Prostate gland (tissue), 2 donors: ENCODE data around the gene LYPLAL1. TPM values are rescaled to one million over a fixed set of nuclear protein-coding genes. Genes with fewer than 3 reads are reported as not detected.

ENCODE experiments used
- DNase-seq: peaks from one replicate; pipeline ENCODE4 v3.0.0-alpha.2; 2019; ENCODE audit warnings: low spot score
- H3K27ac ChIP-seq, 2 donors: fragments of 200-600 bp; sonication (generic); 2 replicates each; pipeline ENCODE4 v1.5.1; 2017 to 2019
- H3K27me3 ChIP-seq: fragments of 200-600 bp; sonication (generic); replicated peaks from 2 replicates; pipeline ENCODE4 v1.5.1; 2019; ENCODE audit not compliant: insufficient read depth
- H3K36me3 ChIP-seq, 2 donors: fragments of 200-600 bp; sonication (generic); 1 replicate in 1 of 2; 2 replicates in 1 of 2; pipeline versions ENCODE4 v1.5.1 to v1.8.1; 2017 to 2019
- H3K4me1 ChIP-seq: fragments of 200-600 bp; sonication (generic); replicated peaks from 2 replicates; pipeline ENCODE4 v1.5.1; 2019
- H3K4me3 ChIP-seq, 2 donors: fragments of 200-600 bp; sonication (generic); 2 replicates each; pipeline ENCODE4 v1.5.1; 2017 to 2019
- H3K9me3 ChIP-seq: fragments of 200-600 bp; sonication (generic); 2 replicates; pipeline ENCODE4 v1.5.1; 2017
- POLR2A ChIP-seq: fragments of 450-650 bp; IDR thresholded peaks from one replicate; pipeline ENCODE4 v1.6.1; 2016; ENCODE audit warnings: antibody characterized with exemption, mild to moderate bottlenecking
- POLR2AphosphoS5 ChIP-seq: sonication (generic); formaldehyde crosslinking; IDR thresholded peaks from one replicate; pipeline ENCODE4 v1.6.1; 2017; ENCODE audit warnings: antibody characterized with exemption
- WGBS: methylation state at CpG from one replicate; pipeline ENCODE4 v1.1.5; 2018; 5-methylcytosine and 5-hydroxymethylcytosine counted together
- intact Hi-C: fragments of 100-400 bp; cut with DNase I; formaldehyde crosslinking; loops from one replicate; pipeline ENCODE4 v1.14.2; 2022
- total RNA-seq, 2 donors: library from RNA; depleted of rRNA; stranded (reverse); fragments of >200 nt; gene quantifications; one replicate each; pipeline ENCODE4 v1.1.0, GENCODE V29; 2016
- TF ChIP-seq, protein P1 (sequence below), 4 experiments: fragments of 200-600 bp in 2 of 4; fragments of 450-650 bp in 2 of 4; sonication (generic) in 2 of 4; IDR thresholded peaks; 1 replicate in 3 of 4; 2 replicates in 1 of 4; pipeline ENCODE4 v1.5.1; 2016 to 2019; ENCODE audit warnings: antibody characterized with exemption in 4 of 4, mild to moderate bottlenecking in 2 of 4, moderate library complexity in 2 of 4

LYPLAL1 gene
- total RNA-seq, 2 donors from 2014 or later: 15.8 to 29.3 TPM

DNA sequence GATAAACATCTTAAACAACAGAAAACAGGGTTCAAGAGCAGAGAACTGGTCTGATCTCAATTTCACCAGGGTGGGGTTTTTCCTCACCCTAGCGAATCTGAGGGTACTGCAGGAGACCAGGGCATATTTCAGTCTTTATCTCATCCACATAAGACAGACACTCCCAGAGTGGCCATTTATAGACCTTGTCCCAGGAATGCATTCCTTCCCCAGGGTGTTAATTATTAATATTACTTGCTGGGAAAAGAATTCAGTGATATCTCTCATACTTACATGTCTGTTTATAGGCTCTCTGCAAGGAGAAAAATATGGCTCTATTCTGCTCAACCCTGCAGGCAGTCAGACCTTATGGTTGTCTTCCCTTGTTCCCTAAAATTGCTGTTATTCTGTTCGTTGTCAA, 84.1 kb downstream of the LYPLAL1 start:
- Histone ChIP-seq H3K36me3 (no peaks in the 10 kb centered on the region), H3K27ac (no peak overlapping the region), H3K4me1 (no peaks in the 10 kb centered on the region), H3K27me3 (no peaks in the 10 kb centered on the region), H3K9me3 (no peaks in the 10 kb centered on the region), H3K4me3 (no peak overlapping the region)
- TF ChIP-seq POLR2AphosphoS5 (no peak), POLR2A (no peak)
- TF ChIP-seq, protein P1, sequence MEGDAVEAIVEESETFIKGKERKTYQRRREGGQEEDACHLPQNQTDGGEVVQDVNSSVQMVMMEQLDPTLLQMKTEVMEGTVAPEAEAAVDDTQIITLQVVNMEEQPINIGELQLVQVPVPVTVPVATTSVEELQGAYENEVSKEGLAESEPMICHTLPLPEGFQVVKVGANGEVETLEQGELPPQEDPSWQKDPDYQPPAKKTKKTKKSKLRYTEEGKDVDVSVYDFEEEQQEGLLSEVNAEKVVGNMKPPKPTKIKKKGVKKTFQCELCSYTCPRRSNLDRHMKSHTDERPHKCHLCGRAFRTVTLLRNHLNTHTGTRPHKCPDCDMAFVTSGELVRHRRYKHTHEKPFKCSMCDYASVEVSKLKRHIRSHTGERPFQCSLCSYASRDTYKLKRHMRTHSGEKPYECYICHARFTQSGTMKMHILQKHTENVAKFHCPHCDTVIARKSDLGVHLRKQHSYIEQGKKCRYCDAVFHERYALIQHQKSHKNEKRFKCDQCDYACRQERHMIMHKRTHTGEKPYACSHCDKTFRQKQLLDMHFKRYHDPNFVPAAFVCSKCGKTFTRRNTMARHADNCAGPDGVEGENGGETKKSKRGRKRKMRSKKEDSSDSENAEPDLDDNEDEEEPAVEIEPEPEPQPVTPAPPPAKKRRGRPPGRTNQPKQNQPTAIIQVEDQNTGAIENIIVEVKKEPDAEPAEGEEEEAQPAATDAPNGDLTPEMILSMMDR (IDR thresholded peaks at IDR 0.05): no peak
- WGBS: 46% methylated on average over 2 of the region's 2 CpGs
- no peak for DNase-seq
- intact Hi-C loops: no loop called here

DNA sequence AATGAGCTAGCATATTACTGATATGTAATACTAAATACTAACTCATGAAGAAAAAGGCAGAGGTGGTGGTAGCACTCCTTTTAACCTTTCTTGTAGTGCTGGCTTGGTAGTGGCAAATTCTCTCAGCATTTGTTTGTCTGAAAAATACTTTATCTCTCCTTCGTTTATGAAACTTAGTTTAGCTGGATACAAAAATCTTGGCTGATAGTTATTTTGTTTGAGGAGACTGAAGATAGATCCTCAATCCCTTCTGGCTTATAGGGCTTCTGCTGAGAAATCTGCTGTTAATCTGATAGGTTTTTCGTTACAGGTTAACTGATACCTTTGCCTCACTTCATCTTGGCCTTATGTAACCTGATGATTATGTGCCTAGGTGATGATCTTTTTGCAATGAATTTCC, 87.8 kb downstream of the LYPLAL1 start:
- H3K36me3 ChIP-seq: no peaks in the 10 kb centered on the region
- H3K4me1 ChIP-seq: no peaks in the 10 kb centered on the region
- no peak overlapping the region for H3K4me3 ChIP-seq
- no peaks in the 10 kb centered on the region for H3K9me3 ChIP-seq
- no peak overlapping the region for H3K27ac ChIP-seq
- intact Hi-C loops: no loop called here
- no peak for TF ChIP-seq POLR2A
- TF ChIP-seq POLR2AphosphoS5: no peak
- TF ChIP-seq, protein P1 (IDR thresholded peaks at IDR 0.05): no peak
- no peaks in the 10 kb centered on the region for H3K27me3 ChIP-seq
- DNase-seq: no peak
- WGBS: 71% methylated on average over 2 of the region's 2 CpGs
